GM12874 (cell line): ENCODE measurements around the gene CIDEA.

Source experiments
- CTCF ChIP-seq: IDR thresholded peaks from 2 replicates; pipeline ENCODE4 v1.5.1; 2011; ENCODE audit warnings: low read depth, mild to moderate bottlenecking, control low read depth, low read length, moderate library complexity; ENCODE audit not compliant: insufficient read depth

CIDEA gene

GRCh38 chr18:12293831-12294230 is 39.7 kb downstream of the CIDEA start:
- no peak for TF ChIP-seq CTCF

- no peak for TF ChIP-seq CTCF
Measured at GRCh38 chr18:12295389-12296086, 41.4 kb downstream of the CIDEA start.

- no peak for TF ChIP-seq CTCF
Measured at GRCh38 chr18:12296087-12296403, 41.9 kb downstream of the CIDEA start.

GRCh38 chr18:12296457-12296856 is 42.3 kb downstream of the CIDEA start:
- no peak for TF ChIP-seq CTCF

GRCh38 chr18:12299862-12300261 is 45.7 kb downstream of the CIDEA start:
- TF ChIP-seq CTCF, result no peak

GRCh38 chr18:12301263-12302005 is 47.3 kb downstream of the CIDEA start:
- no peak for TF ChIP-seq CTCF

GRCh38 chr18:12302391-12303147 is 48.4 kb downstream of the CIDEA start:
- TF ChIP-seq CTCF, result no peak
